ENCODE results near the gene KIF26A. TPM values are rescaled to one million over a fixed set of nuclear protein-coding genes. Genes with fewer than 3 reads are reported as not detected.

KIF26A gene
- total and polyA plus RNA-seq, 2 of the 13 experiments (the other 11 are each of a cell fraction or from before 2014, with no cell fraction given) = not detected

DNA sequence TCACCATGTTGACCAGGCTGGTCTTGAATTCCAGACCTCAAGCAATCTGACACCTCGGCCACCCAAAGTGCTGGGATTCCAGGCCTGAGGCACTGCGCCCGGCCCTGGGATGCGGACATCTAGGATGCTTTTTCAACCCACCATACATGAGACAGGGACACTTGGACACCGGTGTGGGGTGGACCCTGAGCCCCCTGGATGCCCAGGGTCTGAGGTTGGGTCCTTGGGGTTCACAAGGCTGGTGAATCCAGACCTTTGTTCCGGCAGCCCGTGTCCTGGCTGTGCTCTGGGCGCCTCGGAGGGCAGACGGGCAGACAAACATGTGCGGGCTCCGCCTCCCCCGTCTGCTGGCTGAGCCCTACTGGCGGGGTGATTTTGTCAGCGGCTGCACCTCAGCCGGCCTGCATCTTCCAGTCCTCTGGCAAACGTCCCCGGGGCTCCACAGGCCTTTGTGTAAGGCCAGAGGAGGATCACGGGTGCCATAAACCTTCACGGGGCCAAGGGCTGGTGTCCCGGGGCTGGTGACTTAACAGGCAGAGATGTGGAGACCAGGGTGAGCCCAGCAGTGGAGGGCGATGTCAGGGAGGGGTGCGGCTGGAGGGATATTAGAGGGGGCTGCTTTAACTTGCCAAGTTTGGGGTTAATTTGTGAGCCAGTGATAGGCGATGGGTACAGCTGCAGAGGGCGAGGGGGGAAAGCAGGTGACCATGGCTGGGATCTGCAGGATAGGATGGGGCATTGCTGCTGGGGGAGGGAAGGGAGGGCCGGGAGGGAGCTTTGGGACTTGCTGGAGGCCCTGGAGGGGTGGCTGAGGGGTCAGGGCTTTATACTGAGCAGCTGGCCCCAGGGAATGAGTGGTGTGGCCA lies 47.1 kb upstream of the KIF26A start (continued):
- TF ChIP-seq, protein P1, sequence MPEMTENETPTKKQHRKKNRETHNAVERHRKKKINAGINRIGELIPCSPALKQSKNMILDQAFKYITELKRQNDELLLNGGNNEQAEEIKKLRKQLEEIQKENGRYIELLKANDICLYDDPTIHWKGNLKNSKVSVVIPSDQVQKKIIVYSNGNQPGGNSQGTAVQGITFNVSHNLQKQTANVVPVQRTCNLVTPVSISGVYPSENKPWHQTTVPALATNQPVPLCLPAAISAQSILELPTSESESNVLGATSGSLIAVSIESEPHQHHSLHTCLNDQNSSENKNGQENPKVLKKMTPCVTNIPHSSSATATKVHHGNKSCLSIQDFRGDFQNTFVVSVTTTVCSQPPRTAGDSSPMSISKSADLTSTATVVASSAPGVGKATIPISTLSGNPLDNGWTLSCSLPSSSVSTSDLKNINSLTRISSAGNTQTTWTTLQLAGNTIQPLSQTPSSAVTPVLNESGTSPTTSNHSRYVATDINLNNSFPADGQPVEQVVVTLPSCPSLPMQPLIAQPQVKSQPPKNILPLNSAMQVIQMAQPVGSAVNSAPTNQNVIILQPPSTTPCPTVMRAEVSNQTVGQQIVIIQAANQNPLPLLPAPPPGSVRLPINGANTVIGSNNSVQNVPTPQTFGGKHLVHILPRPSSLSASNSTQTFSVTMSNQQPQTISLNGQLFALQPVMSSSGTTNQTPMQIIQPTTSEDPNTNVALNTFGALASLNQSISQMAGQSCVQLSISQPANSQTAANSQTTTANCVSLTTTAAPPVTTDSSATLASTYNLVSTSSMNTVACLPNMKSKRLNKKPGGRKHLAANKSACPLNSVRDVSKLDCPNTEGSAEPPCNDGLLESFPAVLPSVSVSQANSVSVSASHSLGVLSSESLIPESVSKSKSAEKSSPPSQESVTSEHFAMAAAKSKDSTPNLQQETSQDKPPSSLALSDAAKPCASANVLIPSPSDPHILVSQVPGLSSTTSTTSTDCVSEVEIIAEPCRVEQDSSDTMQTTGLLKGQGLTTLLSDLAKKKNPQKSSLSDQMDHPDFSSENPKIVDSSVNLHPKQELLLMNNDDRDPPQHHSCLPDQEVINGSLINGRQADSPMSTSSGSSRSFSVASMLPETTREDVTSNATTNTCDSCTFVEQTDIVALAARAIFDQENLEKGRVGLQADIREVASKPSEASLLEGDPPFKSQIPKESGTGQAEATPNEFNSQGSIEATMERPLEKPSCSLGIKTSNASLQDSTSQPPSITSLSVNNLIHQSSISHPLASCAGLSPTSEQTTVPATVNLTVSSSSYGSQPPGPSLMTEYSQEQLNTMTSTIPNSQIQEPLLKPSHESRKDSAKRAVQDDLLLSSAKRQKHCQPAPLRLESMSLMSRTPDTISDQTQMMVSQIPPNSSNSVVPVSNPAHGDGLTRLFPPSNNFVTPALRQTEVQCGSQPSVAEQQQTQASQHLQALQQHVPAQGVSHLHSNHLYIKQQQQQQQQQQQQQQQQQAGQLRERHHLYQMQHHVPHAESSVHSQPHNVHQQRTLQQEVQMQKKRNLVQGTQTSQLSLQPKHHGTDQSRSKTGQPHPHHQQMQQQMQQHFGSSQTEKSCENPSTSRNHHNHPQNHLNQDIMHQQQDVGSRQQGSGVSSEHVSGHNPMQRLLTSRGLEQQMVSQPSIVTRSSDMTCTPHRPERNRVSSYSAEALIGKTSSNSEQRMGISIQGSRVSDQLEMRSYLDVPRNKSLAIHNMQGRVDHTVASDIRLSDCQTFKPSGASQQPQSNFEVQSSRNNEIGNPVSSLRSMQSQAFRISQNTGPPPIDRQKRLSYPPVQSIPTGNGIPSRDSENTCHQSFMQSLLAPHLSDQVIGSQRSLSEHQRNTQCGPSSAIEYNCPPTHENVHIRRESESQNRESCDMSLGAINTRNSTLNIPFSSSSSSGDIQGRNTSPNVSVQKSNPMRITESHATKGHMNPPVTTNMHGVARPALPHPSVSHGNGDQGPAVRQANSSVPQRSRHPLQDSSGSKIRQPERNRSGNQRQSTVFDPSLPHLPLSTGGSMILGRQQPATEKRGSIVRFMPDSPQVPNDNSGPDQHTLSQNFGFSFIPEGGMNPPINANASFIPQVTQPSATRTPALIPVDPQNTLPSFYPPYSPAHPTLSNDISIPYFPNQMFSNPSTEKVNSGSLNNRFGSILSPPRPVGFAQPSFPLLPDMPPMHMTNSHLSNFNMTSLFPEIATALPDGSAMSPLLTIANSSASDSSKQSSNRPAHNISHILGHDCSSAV (CRISPR knock-in tag; IDR thresholded peaks at IDR 0.05; ENCODE audit: borderline replicate concordance) = no peak
- TF ChIP-seq ZFY (CRISPR knock-in tag; IDR thresholded peaks at IDR 0.05) = no peak
- no peak for TF ChIP-seq ZSCAN31 (CRISPR knock-in tag; IDR thresholded peaks at IDR 0.05; ENCODE audit: low read depth)

Measured in HepG2 (cell line).